Suprapubic skin (tissue), 3 donors: ENCODE data around the gene CA11.

Source experiments
- CTCF ChIP-seq, 2 donors: fragments of 200-600 bp in 1 of 2; fragments of 450-650 bp in 1 of 2; sonication (generic) in 1 of 2; IDR thresholded peaks; one replicate each; pipeline ENCODE4 v1.5.1; 2016 to 2019; ENCODE audit warnings: antibody characterized with exemption in 2 of 2, mild to moderate bottlenecking in 1 of 2, moderate library complexity in 1 of 2
- POLR2A ChIP-seq, 2 donors: fragments of 450-650 bp; IDR thresholded peaks; one replicate each; pipeline ENCODE4 v1.6.1; 2017; ENCODE audit warnings: antibody characterized with exemption in 2 of 2, mild to moderate bottlenecking in 2 of 2, moderate library complexity in 2 of 2

DNA sequence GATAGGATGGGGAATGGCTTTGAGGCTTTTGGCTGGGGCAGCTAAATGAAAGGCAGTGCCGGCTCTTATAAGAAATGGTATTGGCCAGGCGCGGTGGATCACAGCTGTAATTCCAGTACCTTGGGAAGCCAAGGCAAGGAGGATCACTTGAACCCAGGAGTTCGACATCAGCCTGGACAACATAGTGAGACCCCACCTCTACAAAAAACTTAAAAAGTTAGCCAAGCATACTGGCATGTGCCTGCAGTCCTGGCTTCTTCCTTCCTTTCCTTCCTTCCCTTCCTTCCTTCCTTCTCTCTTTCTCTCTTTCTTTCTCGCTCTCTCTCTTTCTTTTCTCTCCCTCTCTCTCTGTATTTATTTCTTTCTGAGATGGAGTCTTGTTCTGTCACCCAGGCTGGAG, 3.1 kb downstream of the CA11 start:
- TF ChIP-seq CTCF (IDR thresholded peaks at IDR 0.05) (no peak), POLR2A (IDR thresholded peaks at IDR 0.05) (no peak)
